ENCODE data around the gene SMPD2.
"Not testable (repeated sequence)": the region's sequence is repeated elsewhere in the genome, so short reads cannot be mapped to it uniquely, and the experiment has no call there.

SMPD2 gene

DNA sequence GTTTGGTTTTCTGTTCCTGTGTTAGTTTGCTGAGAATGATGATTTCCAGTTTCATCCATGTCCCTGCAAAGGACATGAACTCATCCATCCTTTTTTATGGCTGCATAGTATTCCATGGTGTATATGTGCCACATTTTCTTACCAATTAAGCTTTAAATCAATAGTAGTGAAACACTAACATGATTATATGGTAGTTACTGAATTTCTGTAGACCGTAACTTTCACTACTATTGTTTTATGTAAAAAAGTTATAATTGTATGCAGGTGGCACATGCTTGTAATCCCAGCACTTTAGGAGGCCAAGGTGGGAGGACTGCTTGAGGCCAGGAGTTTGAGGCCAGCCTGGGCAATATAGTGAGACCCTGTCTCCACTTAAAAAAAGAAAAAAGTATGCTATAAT lies 20.7 kb downstream of the SMPD2 start:
- DNase-seq (ENCODE audit: low read depth), result not testable (repeated sequence)

GRCh38 chr6:109461733-109462526 lies 21.4 kb downstream of the SMPD2 start:
- DNase-seq (ENCODE audit: low read depth), result no peak

DNA sequence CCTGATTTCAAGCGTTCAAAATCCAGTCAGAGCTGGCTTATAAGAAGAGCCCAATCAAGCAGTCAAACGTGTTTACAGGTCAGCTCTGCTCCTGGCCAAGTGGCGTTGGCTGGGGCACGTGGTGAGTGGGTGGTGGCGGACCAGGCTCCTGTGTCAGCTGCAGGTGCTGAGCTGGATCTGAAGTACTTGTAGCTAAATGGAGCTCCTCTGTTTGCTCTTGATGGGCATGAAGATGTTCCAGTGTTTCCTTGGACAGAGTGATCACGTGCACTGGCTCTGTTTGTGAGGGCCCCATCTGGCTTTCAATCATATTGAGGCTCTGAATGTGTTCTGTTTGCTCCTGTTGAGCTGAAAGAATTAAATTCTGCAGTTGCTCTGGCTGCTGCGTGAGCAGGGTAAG lies 25.2 kb downstream of the SMPD2 start:
- no peak for DNase-seq (ENCODE audit: low read depth)

- DNase-seq (ENCODE audit: low read depth), result no peak
Measured at GRCh38 chr6:109466212-109466923, 25.8 kb downstream of the SMPD2 start.

DNA sequence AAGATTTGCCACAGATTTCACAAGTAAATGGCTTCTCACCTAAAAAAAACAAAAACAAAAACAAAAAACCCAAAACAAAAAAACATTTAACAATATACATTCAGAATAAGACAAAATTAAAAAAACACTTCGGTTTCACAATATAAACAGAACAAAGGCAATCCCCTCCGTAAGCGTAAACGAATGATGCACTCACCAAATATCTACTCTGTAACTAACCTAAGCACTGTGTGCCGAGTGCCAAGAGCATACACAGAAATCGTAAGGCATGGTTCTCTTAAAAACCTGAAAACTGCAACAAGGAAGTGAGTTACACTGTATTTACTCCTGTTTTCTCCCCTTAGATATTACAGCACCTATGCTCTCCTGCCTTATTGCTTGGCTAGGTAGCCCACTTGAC lies 27.2 kb downstream of the SMPD2 start:
- no peak for DNase-seq (ENCODE audit: low read depth)

- DNase-seq (ENCODE audit: low read depth), result no peak
Measured at GRCh38 chr6:109469591-109470189, 29.2 kb downstream of the SMPD2 start.

GRCh38 chr6:109471105-109471810 lies 30.7 kb downstream of the SMPD2 start:
- no peak for DNase-seq (ENCODE audit: low read depth)

GRCh38 chr6:109472132-109472995 lies 31.8 kb downstream of the SMPD2 start:
- no peak for DNase-seq (ENCODE audit: low read depth)

- no peak for DNase-seq (ENCODE audit: low read depth)
Measured at GRCh38 chr6:109473120-109473519, 32.6 kb downstream of the SMPD2 start.

- DNase-seq (ENCODE audit: low read depth), result no peak
Measured at GRCh38 chr6:109474995-109475394, 34.5 kb downstream of the SMPD2 start.

DNA sequence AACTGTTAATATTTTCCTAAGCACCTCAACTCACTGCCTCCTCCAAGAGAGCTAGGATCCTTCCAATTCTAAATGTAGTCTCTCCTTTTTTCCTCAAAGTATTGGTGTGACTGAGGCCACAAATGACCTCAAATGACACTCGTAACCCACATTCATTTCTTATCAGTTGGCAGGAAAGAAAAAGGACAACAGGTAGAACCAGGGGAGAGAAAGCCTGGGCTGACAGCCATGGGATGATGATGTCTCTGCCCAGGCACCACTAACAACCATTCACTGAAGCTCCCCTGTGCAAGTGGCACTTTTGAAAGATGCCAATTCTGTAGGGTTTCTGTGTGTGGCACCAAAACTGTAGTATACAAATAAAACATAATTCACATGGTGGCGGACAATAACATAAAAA lies 35.1 kb downstream of the SMPD2 start:
- DNase-seq (ENCODE audit: low read depth), result no peak

- no peak for DNase-seq (ENCODE audit: low read depth)
Measured at GRCh38 chr6:109477184-109477583, 36.7 kb downstream of the SMPD2 start.

GRCh38 chr6:109477725-109478124 lies 37.2 kb downstream of the SMPD2 start:
- DNase-seq (ENCODE audit: low read depth), result no peak

GRCh38 chr6:109478222-109478805 lies 37.8 kb downstream of the SMPD2 start:
- DNase-seq (ENCODE audit: low read depth), result no peak

DNA sequence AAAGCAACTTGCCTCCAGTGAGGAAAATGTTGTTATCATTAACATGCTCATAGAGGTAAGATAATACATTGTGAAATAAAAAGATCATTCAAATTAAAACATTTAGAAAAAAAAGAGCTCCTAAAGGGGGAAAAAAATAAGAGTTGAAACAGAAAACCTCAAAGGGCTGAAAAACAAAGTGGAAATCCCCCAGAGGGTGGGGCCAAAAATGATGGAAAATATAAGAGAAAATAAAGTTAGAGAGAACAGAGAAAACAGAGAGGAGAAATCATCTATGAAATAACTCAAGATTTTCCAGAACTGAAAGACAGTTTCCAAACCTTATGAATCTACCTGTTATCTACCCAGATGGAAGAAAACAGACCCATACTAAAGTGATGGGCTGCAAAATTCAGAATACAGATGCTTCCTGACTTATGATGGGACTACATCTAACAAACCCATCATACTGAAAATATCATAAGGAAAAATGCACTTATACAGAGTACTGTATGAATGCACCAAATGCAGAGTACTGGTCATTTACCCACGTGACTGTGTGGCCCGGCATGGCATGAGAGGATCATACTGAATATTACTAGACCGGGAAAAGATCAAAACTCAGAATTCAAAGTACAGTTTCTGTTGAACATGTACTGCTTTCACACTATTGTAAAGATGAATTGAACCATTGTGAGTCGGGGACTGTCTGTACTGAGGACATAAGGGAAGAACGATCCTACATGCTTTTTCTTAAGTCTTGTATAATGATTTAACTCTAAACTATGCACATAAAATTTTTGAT lies 38.5 kb downstream of the SMPD2 start:
- no peak for DNase-seq (ENCODE audit: low read depth)

DNA sequence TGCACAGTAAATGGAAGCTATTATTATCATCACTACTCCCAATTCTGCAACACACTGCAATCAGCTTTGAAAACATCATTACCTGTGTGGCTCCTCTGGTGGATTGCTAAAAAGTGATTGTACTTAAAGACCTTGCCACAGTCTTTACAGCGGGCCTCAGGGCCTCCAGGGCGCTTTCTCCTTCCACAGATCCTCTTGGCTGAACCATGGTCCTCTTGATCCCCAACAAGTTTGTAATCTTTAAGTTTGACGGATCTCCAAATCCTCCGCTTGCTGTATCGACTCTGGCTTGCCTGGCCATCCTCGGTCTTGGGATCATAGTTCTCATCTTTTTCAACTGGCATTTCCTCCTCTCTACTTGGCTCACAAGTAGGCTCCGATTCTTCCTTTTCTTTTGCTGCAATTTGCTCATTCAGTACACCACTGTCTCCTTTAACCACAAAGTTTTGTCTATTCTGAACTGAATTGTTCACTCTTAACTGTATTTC lies 40.5 kb downstream of the SMPD2 start:
- DNase-seq (ENCODE audit: low read depth), result no peak

GRCh38 chr6:109482905-109483734 lies 42.6 kb downstream of the SMPD2 start, which contains the start of gene ZBTB24:
TSS of gene ZBTB24 (minus strand) at chr6:109483219. CDS start at chr6:109482026, 1,193 bp downstream.
- peak; percentile 87 for DNase-seq (ENCODE audit: low read depth)

GRCh38 chr6:109483735-109484057 lies 43.2 kb downstream of the SMPD2 start:
- no peak for DNase-seq (ENCODE audit: low read depth)

DNA sequence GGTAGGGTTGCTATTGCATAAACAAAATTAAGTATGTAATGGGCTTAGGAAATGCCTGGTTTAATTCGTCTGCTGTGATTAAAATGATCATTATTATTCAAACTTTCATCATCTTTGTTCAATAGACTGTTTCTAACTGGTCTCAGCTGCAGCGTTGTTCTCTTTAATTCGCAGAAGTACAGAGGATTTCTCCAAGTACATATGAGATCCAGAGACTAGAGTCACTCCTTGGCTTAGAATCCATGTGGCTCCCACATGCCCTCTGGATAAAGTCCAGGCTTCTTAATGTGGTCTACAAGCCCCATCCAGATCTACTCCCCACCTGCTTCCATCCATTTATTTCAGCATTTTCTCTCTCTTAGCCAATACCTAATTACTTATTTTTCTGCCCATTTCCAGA lies 43.6 kb downstream of the SMPD2 start:
- no peak for DNase-seq (ENCODE audit: low read depth)
